Gastroesophageal sphincter (tissue), 3 donors: ENCODE results near the gene VIL1.

ENCODE experiments used
- CTCF ChIP-seq, 4 experiments: fragments of 200-600 bp in 2 of 4; fragments of 450-650 bp in 2 of 4; sonication (generic) in 1 of 4; IDR thresholded peaks; one replicate each; pipeline ENCODE4 v1.5.1; 2017 to 2019; ENCODE audit warnings: antibody characterized with exemption in 4 of 4, mild to moderate bottlenecking in 2 of 4, moderate library complexity in 2 of 4
- POLR2A ChIP-seq, 2 donors: fragments of 450-650 bp; IDR thresholded peaks; one replicate each; pipeline ENCODE4 v1.6.1; 2017; ENCODE audit warnings: antibody characterized with exemption in 2 of 2, mild to moderate bottlenecking in 2 of 2, moderate library complexity in 1 of 2
- POLR2AphosphoS5 ChIP-seq: sonication (generic); formaldehyde crosslinking; IDR thresholded peaks from one replicate; pipeline ENCODE4 v1.6.1; 2017; ENCODE audit warnings: antibody characterized with exemption

- TF ChIP-seq CTCF (IDR thresholded peaks at IDR 0.05) (no peak), POLR2A (IDR thresholded peaks at IDR 0.05) (no peak), POLR2AphosphoS5 (no peak)
Measured at GRCh38 chr2:218397463-218397819, 21.5 kb upstream of the VIL1 start.
